ENCODE results near the gene APOL1. TPM values are rescaled to one million over a fixed set of nuclear protein-coding genes. Genes with fewer than 3 reads are reported as not detected.
"Not testable (repeated sequence)": the region's sequence is repeated elsewhere in the genome, so short reads cannot be mapped to it uniquely, and the experiment has no call there.

The APOL1 gene
- total and polyA plus RNA-seq, 9 of the 15 experiments (the other 6 are each of a cell fraction or from before 2014, with no cell fraction given): 2.5 to 9.7 (median 5.6) TPM

DNA sequence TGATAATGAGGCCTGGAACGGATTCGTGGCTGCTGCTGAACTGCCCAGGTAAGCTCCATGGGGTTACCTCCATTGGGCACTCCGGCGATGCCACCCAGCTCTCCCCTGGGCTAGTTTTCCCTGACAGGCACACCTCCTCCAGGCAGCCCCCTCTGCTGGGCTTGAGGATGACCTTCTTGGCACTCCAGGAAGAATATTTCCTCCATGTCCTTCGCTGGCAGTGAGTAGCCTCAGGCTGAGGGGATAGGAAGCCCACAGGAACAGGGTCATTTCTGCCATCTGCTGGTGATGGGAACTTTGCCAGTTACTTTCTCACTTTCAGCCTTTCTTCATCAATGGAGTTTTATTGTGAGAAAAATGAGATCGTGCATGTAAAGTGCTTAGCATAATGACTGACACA lies 8.7 kb downstream of the APOL1 start:
- H3K36me3 ChIP-seq (ENCODE audit: control insufficient read depth, insufficient read depth, low read length): peaks cover 34% of the 10 kb centered on the region; the same call in 2 of the 3 replicates
- 84% methylated on average over 6 of the region's 6 CpGs for WGBS (ENCODE audit: insufficient coverage, low coverage, missing lambda C conversion rate)

DNA sequence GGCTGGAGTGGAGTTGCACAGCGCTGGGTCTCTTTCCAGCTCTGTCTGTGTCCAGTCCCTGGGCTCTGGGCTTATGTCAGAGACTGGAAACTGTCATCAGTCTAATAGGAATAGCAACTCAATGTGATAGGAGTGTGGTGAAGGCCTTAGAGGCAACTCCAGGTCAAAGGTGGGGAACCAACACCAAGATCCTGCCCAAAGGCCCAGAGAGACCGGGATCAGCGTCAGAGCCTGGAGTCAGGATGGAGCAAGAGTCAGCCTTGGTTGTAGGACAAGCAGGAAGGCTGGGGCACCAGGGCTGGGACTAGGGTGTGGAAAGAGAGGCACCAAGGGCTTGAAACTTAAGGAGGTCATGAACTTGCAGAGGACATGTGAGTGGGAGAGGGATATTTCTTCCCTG lies 9.4 kb downstream of the APOL1 start:
- H3K4me2 ChIP-seq (ENCODE audit: insufficient read depth, low read length); FAIRE-seq; intact Hi-C loops (cut with micrococcal nuclease); H2AFZ ChIP-seq (ENCODE audit: low read depth, low read length); in situ Hi-C loops (cut with MboI); H3K9ac ChIP-seq (ENCODE audit: insufficient read depth in 1 of 2, low read depth in 2 of 2, low read length in 2 of 2); H4K20me1 ChIP-seq (replicated peaks; ENCODE audit: control insufficient read depth, insufficient read depth, low read length); H3K79me2 ChIP-seq (ENCODE audit: control insufficient read depth, insufficient read depth, low read length); H3K4me3 ChIP-seq; ATAC-seq; H3K9me3 ChIP-seq (replicated peaks; ENCODE audit: control insufficient read depth, insufficient read depth, low read depth, low read length); H3K27ac ChIP-seq (ENCODE audit: extremely low read depth, low read depth, low read length); DNase-seq (ENCODE audit: extremely low read depth in 1 of 4, low spot score in 3 of 4); H3K9me1 ChIP-seq (ENCODE audit: control insufficient read depth, insufficient read depth, low read length); BruUV-seq (replicated peaks); CTCF ChIA-PET (ENCODE audit: low intra/inter-chr PET ratio); H3K27me3 ChIP-seq (ENCODE audit: control insufficient read depth in 2 of 2, insufficient read depth in 2 of 2, low read length in 2 of 2); POLR2A ChIA-PET: not testable (repeated sequence)
- H3K4me1 ChIP-seq (replicated peaks in 1 of 2; ENCODE audit: control insufficient read depth in 2 of 2, insufficient read depth in 2 of 2, low read length in 2 of 2): peaks cover 22 to 28% of the 10 kb centered on the region in 2 experiments
- 80% methylated on average over 3 of the region's 3 CpGs for WGBS (ENCODE audit: insufficient coverage, low coverage, missing lambda C conversion rate)
- H3K36me3 ChIP-seq (ENCODE audit: control insufficient read depth, insufficient read depth, low read length): peaks cover 30% of the 10 kb centered on the region; the same call in 1 of the 3 replicates

More for the DNA sequence above, 8.7 kb downstream of the APOL1 start:
- POLR2A ChIA-PET; H3K79me2 ChIP-seq (ENCODE audit: control insufficient read depth, insufficient read depth, low read length); H3K9me1 ChIP-seq (ENCODE audit: control insufficient read depth, insufficient read depth, low read length); H3K9me3 ChIP-seq (replicated peaks; ENCODE audit: control insufficient read depth, insufficient read depth, low read depth, low read length); ATAC-seq; CTCF ChIA-PET (ENCODE audit: low intra/inter-chr PET ratio); H4K20me1 ChIP-seq (replicated peaks; ENCODE audit: control insufficient read depth, insufficient read depth, low read length); in situ Hi-C loops (cut with MboI); H3K4me2 ChIP-seq (ENCODE audit: insufficient read depth, low read length); DNase-seq (ENCODE audit: extremely low read depth in 1 of 4, low spot score in 3 of 4); H3K27me3 ChIP-seq (ENCODE audit: control insufficient read depth in 2 of 2, insufficient read depth in 2 of 2, low read length in 2 of 2); intact Hi-C loops (cut with micrococcal nuclease); H2AFZ ChIP-seq (ENCODE audit: low read depth, low read length); H3K4me3 ChIP-seq; BruUV-seq (replicated peaks); H3K9ac ChIP-seq (ENCODE audit: insufficient read depth in 1 of 2, low read depth in 2 of 2, low read length in 2 of 2); H3K27ac ChIP-seq (ENCODE audit: extremely low read depth, low read depth, low read length): not testable (repeated sequence)
- H3K4me1 ChIP-seq (replicated peaks in 1 of 2; ENCODE audit: control insufficient read depth in 2 of 2, insufficient read depth in 2 of 2, low read length in 2 of 2): peaks cover 28 to 35% of the 10 kb centered on the region in 2 experiments
- peak; percentile 46 for FAIRE-seq

DNA sequence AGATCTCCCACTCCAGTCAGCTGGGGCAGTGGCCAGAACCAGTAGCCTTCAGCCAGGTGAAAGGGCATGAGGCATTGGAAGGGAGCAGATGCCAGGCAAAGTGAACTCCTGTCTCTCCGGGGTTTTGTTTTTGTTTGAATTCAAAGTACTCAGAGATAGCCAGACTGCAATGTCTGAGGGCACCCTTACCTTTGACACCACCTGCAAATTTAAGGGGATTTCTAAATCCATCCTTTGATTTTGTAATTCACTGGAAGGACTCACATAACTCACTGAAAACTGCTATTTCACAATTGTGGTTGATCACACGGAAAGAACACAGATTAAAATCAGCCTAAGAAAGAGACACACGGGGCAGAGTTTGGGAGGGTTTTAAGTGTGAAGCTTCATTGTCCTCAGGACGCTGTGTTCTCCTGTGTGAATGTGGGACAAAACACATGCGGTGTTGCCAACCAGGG lies 10.3 kb downstream of the APOL1 start:
- POLR2A ChIA-PET; H2AFZ ChIP-seq (ENCODE audit: low read depth, low read length); H4K20me1 ChIP-seq (replicated peaks; ENCODE audit: control insufficient read depth, insufficient read depth, low read length); in situ Hi-C loops (cut with MboI); H3K27ac ChIP-seq (ENCODE audit: extremely low read depth, low read depth, low read length); intact Hi-C loops (cut with micrococcal nuclease); H3K4me2 ChIP-seq (ENCODE audit: insufficient read depth, low read length); H3K27me3 ChIP-seq (ENCODE audit: control insufficient read depth in 2 of 2, insufficient read depth in 2 of 2, low read length in 2 of 2); H3K9ac ChIP-seq (ENCODE audit: insufficient read depth in 1 of 2, low read depth in 2 of 2, low read length in 2 of 2); DNase-seq (ENCODE audit: extremely low read depth in 1 of 4, low spot score in 3 of 4); H3K9me1 ChIP-seq (ENCODE audit: control insufficient read depth, insufficient read depth, low read length); ATAC-seq; BruUV-seq (replicated peaks); CTCF ChIA-PET (ENCODE audit: low intra/inter-chr PET ratio); H3K4me3 ChIP-seq; H3K79me2 ChIP-seq (ENCODE audit: control insufficient read depth, insufficient read depth, low read length); H3K9me3 ChIP-seq (replicated peaks; ENCODE audit: control insufficient read depth, insufficient read depth, low read depth, low read length): not testable (repeated sequence)
- peaks cover 25% of the 10 kb centered on the region; the same call in 1 of the 3 replicates for H3K36me3 ChIP-seq (ENCODE audit: control insufficient read depth, insufficient read depth, low read length)
- peak; percentile 67 for FAIRE-seq
- peaks cover 13 to 22% of the 10 kb centered on the region in 2 experiments; a peak in 4 of 5 replicates for H3K4me1 ChIP-seq (replicated peaks in 1 of 2; ENCODE audit: control insufficient read depth in 2 of 2, insufficient read depth in 2 of 2, low read length in 2 of 2)
- 36% methylated on average over 5 of the region's 5 CpGs for WGBS (ENCODE audit: insufficient coverage, low coverage, missing lambda C conversion rate)

Data from K562 (cell line).